ENCODE measurements around the gene AANAT.

GRCh38 chr17:76501827-76502307, 34.5 kb downstream of the AANAT start:
- TF ChIP-seq CTCF (IDR thresholded peaks at IDR 0.05) = no peak
- TF ChIP-seq GATA3 (IDR thresholded peaks at IDR 0.05; ENCODE audit: borderline replicate concordance) = no peak
- no peak for TF ChIP-seq SREBF2 (IDR thresholded peaks at IDR 0.05)
- TF ChIP-seq EHMT2 (IDR thresholded peaks at IDR 0.05; ENCODE audit: low read depth) = no peak
- no peak for TF ChIP-seq HDAC2 (IDR thresholded peaks at IDR 0.05)
- TF ChIP-seq NR3C1 (IDR thresholded peaks at IDR 0.05) = no peak
- TF ChIP-seq BCL3 (IDR thresholded peaks at IDR 0.05) = no peak
- TF ChIP-seq POLR2A (IDR thresholded peaks at IDR 0.05; ENCODE audit: low read length) = no peak
- no peak for TF ChIP-seq EP300 (IDR thresholded peaks at IDR 0.05)
- TF ChIP-seq TP53 (CRISPR knock-in tag; IDR thresholded peaks at IDR 0.05) = no peak
